K562 (cell line): ENCODE data around the gene SPTLC1. TPM values are rescaled to one million over a fixed set of nuclear protein-coding genes. Genes with fewer than 3 reads are reported as not detected.

Source experiments
- HDAC1 ChIP-seq, 2 experiments: fragments of 450-650 bp; IDR thresholded peaks; 2 replicates each; pipeline ENCODE4 v1.6.1; 2016 to 2017; ENCODE audit warnings: inconsistent platforms in 1 of 2, mild to moderate bottlenecking in 1 of 2, moderate library complexity in 1 of 2
- NFATC3 ChIP-seq: fragments of 450-650 bp; IDR thresholded peaks from 2 replicates; pipeline ENCODE4 v1.6.1; 2017; ENCODE audit warnings: mild to moderate bottlenecking
- ZBED1 ChIP-seq: IDR thresholded peaks from 2 replicates; pipeline ENCODE4 v1.6.1; 2014
- ZNF316 ChIP-seq: fragments of 450-650 bp; IDR thresholded peaks from 2 replicates; pipeline ENCODE4 v1.6.1; 2016
- polyA plus RNA-seq, 8 experiments: library from polyadenylated mRNA; depleted of rRNA in 4 of 8; stranded (reverse) in 5 of 8; unstranded in 3 of 8; fragments of >200 nt; fragmentation: Nextera tagmentation in 2 of 8; fragmentation: Illumina TruSeq in 1 of 8; extraction: Ambion mirVana in 2 of 8; extraction: Trizol in 1 of 8; gene quantifications; 2 replicates each; pipeline versions ENCODE4 v1.2.1 to v1.2.3, GENCODE V29; 2011 to 2014; ENCODE audit warnings: inconsistent platforms in 1 of 8, missing spikeins in 1 of 8
- total RNA-seq, 7 experiments: library from RNA; depleted of rRNA in 6 of 7; stranded (reverse); fragments of >200 nt in 6 of 7; fragmentation: Illumina TruSeq in 2 of 7; extraction: Trizol in 2 of 7; gene quantifications; 2 replicates each; pipeline versions ENCODE4 v1.2.1 to v1.2.3, GENCODE V29; 2011 to 2021; ENCODE audit warnings: low replicate concordance in 1 of 7
- TF ChIP-seq, protein P1 (sequence below), 2 experiments: fragments of 450-650 bp; formaldehyde crosslinking in 1 of 2; IDR thresholded peaks; 2 replicates each; pipeline versions ENCODE4 v1.4.0 to v1.6.1; 2014 to 2020; ENCODE audit warnings: mild to moderate bottlenecking in 2 of 2, borderline replicate concordance in 1 of 2, low read depth in 1 of 2
- TF ChIP-seq, protein P2 (sequence below): sonication (generic); formaldehyde crosslinking; IDR thresholded peaks from 2 replicates; pipeline ENCODE4 v1.8.0; 2022; ENCODE audit warnings: mild to moderate bottlenecking, missing genetic modification reagents, borderline replicate concordance

The SPTLC1 gene
- total and polyA plus RNA-seq, 9 of the 15 experiments (the other 6 are each of a cell fraction or from before 2014, with no cell fraction given) = 58.8 to 125 (median 84.5) TPM

DNA sequence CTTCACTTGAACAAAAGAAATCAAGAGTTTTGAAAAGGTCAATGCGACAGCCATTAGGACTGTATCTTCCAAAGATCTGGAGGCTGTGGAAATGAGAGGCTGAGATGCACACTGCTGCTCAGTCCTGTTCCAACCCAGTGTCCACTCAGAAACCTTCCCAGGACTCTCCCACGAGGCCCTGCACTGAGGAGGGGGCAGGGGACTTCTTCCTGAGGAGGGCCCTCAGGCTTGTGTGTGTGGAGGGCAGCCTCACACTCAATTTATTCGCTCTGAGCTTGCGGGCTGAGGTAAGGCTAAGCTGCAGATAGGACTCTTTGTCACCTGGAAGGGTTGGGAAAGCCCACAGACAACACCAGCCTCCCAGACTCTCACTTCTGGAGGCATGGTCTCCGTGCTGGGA lies 95.6 kb downstream of the SPTLC1 start (continued):
- no peak for TF ChIP-seq HDAC1 (IDR thresholded peaks at IDR 0.05)
- TF ChIP-seq, protein P1, sequence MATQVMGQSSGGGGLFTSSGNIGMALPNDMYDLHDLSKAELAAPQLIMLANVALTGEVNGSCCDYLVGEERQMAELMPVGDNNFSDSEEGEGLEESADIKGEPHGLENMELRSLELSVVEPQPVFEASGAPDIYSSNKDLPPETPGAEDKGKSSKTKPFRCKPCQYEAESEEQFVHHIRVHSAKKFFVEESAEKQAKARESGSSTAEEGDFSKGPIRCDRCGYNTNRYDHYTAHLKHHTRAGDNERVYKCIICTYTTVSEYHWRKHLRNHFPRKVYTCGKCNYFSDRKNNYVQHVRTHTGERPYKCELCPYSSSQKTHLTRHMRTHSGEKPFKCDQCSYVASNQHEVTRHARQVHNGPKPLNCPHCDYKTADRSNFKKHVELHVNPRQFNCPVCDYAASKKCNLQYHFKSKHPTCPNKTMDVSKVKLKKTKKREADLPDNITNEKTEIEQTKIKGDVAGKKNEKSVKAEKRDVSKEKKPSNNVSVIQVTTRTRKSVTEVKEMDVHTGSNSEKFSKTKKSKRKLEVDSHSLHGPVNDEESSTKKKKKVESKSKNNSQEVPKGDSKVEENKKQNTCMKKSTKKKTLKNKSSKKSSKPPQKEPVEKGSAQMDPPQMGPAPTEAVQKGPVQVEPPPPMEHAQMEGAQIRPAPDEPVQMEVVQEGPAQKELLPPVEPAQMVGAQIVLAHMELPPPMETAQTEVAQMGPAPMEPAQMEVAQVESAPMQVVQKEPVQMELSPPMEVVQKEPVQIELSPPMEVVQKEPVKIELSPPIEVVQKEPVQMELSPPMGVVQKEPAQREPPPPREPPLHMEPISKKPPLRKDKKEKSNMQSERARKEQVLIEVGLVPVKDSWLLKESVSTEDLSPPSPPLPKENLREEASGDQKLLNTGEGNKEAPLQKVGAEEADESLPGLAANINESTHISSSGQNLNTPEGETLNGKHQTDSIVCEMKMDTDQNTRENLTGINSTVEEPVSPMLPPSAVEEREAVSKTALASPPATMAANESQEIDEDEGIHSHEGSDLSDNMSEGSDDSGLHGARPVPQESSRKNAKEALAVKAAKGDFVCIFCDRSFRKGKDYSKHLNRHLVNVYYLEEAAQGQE (IDR thresholded peaks at IDR 0.05; ENCODE audit: borderline replicate concordance) = no peak
- TF ChIP-seq, protein P1 (CRISPR knock-in tag; IDR thresholded peaks at IDR 0.05; ENCODE audit: low read depth) = no peak
- TF ChIP-seq NFATC3 = no peak
- TF ChIP-seq ZNF316 = no peak
- no peak for TF ChIP-seq ZBED1
- TF ChIP-seq, protein P2, sequence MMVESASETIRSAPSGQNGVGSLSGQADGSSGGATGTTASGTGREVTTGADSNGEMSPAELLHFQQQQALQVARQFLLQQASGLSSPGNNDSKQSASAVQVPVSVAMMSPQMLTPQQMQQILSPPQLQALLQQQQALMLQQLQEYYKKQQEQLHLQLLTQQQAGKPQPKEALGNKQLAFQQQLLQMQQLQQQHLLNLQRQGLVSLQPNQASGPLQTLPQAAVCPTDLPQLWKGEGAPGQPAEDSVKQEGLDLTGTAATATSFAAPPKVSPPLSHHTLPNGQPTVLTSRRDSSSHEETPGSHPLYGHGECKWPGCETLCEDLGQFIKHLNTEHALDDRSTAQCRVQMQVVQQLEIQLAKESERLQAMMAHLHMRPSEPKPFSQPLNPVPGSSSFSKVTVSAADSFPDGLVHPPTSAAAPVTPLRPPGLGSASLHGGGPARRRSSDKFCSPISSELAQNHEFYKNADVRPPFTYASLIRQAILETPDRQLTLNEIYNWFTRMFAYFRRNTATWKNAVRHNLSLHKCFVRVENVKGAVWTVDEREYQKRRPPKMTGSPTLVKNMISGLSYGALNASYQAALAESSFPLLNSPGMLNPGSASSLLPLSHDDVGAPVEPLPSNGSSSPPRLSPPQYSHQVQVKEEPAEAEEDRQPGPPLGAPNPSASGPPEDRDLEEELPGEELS (CRISPR knock-in tag) = no peak
